Stimulated activated CD8-positive, alpha-beta memory T cell treated with anti-CD3 and anti-CD28 coated beads, Interleukin-12 subunit alpha, Interleukin-12 subunit beta, amount 100 ng/mL, for 24 hours (primary cell): ENCODE results near the gene PLXNB2.

Source experiments
- DNase-seq: peaks from one replicate; pipeline ENCODE4 v3.0.0-alpha.2; 2020; ENCODE audit errors: extremely low read depth

The PLXNB2 gene

GRCh38 chr22:50227579-50228215, 79.7 kb downstream of the PLXNB2 start:
- DNase-seq, result no peak

GRCh38 chr22:50226875-50227165, 80.6 kb downstream of the PLXNB2 start:
- DNase-seq, result no peak

- no peak for DNase-seq
Measured at GRCh38 chr22:50226063-50226874, 81.2 kb downstream of the PLXNB2 start.

- no peak for DNase-seq
Measured at GRCh38 chr22:50225200-50225969, 82.1 kb downstream of the PLXNB2 start.
